GM19025 (cell line): Measurements from ENCODE around the gene MS4A8.

Experiments used
- ATAC-seq: cut with Tn5 transposase; IDR thresholded peaks from one replicate; pipeline ENCODE4 v1.9.1; 2021; ENCODE audit warnings: mild to moderate bottlenecking, low read depth, moderate library complexity; ENCODE audit not compliant: unreplicated experiment

The MS4A8 gene

GRCh38 chr11:60762851-60763691, 63.7 kb downstream of the MS4A8 start:
- ATAC-seq: peak; percentile 61

DNA sequence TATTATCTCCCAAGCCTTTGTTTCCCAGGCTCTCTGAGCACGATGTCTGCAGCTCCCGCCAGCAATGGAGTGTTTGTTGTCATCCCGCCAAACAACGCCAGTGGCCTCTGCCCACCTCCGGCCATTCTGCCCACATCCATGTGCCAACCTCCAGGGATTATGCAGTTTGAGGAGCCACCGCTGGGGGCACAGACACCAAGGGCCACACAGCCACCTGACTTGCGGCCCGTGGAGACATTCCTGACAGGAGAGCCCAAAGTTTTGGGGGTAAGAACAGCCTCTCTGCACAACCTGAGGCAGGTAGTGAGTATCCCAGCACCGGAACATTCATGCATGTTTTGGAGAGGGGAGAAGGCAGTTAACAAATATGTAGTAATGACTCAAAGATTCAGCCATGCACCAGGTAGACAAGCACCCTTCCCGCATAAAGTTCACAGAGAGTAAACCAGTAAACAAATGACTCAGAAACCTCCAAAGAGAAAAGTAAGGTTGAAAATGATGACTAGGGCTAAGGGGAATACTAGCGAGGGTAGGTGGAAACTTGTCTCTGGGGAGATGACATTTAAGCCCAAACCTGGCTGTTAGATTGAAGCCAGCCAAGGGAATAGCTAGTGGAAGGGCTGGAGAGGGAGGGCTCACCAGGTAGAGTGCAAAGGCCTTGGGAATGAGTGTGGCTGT, 64.4 kb downstream of the MS4A8 start:
- ATAC-seq: no peak

GRCh38 chr11:60764879-60765278, 65.5 kb downstream of the MS4A8 start:
- peak; percentile 32 for ATAC-seq

DNA sequence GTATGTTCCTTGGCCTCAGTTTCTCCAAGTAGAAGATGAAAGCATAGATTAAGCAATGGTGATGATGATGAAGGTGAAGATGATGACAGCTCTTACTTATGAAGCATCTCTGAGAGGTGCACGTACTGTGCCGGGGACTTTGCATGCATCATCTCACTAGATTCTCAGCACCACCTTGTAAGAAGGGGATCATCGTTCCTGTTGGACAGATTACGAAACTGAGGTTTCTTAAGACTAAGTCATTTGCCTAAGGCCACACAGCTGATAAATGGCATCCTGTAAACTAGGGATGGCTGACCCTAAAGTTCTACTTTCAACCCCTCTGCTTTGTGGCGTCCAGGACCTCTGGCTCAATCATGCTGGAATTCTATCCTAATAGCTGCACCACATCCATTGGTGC, 65.9 kb downstream of the MS4A8 start:
- no peak for ATAC-seq
